Ishikawa (cell line): ENCODE results near the gene SFN.

ENCODE experiments used
- CEBPB ChIP-seq: IDR thresholded peaks from 2 replicates; pipeline ENCODE4 v1.6.1; 2012
- CREB1 ChIP-seq: IDR thresholded peaks from 2 replicates; pipeline ENCODE4 v1.6.1; 2012; ENCODE audit warnings: low read depth
- EGR1 ChIP-seq: IDR thresholded peaks from 2 replicates; pipeline ENCODE4 v1.6.1; 2012
- EP300 ChIP-seq: IDR thresholded peaks from 2 replicates; pipeline ENCODE4 v1.6.1; 2012; ENCODE audit warnings: borderline replicate concordance
- FOXM1 ChIP-seq: IDR thresholded peaks from 2 replicates; pipeline ENCODE4 v1.6.1; 2012; ENCODE audit warnings: low read depth, borderline replicate concordance
- NFIC ChIP-seq: IDR thresholded peaks from 2 replicates; pipeline ENCODE4 v1.6.1; 2012
- RAD21 ChIP-seq: IDR thresholded peaks from 2 replicates; pipeline ENCODE4 v1.6.1; 2012; ENCODE audit warnings: low read depth
- TAF1 ChIP-seq: IDR thresholded peaks from 2 replicates; pipeline ENCODE4 v1.6.1; 2012; ENCODE audit warnings: low read depth, mild to moderate bottlenecking
- TCF12 ChIP-seq: IDR thresholded peaks from 2 replicates; pipeline ENCODE4 v1.6.1; 2012; ENCODE audit warnings: low read depth
- TEAD4 ChIP-seq: IDR thresholded peaks from 2 replicates; pipeline ENCODE4 v1.6.1; 2012
- YY1 ChIP-seq: IDR thresholded peaks from 2 replicates; pipeline ENCODE4 v1.6.1; 2012; ENCODE audit warnings: low read depth
- ZBTB7A ChIP-seq: IDR thresholded peaks from 2 replicates; pipeline ENCODE4 v1.6.1; 2012; ENCODE audit warnings: low read depth
- TF ChIP-seq, protein P1 (sequence below): IDR thresholded peaks from 2 replicates; pipeline ENCODE4 v1.6.1; 2012
- TF ChIP-seq, protein P2 (sequence below): IDR thresholded peaks from 2 replicates; pipeline ENCODE4 v1.6.1; 2012; ENCODE audit warnings: low read depth, mild to moderate bottlenecking
- TF ChIP-seq, protein P3 (sequence below): IDR thresholded peaks from 2 replicates; pipeline ENCODE4 v1.6.1; 2012

SFN gene

DNA sequence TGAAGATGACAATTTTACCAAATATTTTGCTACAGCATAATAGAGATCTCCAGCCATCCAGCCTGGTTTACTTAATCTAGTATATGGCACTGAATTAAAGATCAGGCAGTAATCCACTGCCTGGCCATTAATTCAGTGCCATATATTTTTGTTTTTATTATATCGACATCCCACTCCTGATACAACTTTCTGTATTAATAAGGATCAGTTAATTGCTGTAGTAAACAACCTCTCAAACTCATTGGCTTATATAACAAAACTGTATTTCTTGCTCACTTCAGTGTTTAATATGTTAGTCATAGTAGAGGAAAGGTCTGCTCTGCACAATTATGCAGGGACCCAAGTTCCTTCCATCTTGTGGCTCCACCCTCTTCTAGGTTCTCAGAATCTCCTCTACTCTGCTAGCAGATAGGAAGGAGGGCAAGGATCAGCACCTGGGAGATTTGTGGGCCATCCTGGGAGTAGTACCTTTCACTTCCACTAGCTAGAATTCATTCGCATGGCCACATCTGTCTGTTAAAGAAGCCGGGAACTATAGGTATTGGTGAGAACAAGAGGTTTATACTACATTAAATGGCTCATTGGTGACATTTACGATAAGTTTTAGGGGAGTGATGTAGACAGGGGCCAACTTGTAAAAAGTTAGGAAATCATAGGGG lies 40.1 kb upstream of the SFN start:
- no peak for TF ChIP-seq TEAD4
- no peak for TF ChIP-seq EP300
- TF ChIP-seq CREB1 = no peak
- TF ChIP-seq, protein P1, sequence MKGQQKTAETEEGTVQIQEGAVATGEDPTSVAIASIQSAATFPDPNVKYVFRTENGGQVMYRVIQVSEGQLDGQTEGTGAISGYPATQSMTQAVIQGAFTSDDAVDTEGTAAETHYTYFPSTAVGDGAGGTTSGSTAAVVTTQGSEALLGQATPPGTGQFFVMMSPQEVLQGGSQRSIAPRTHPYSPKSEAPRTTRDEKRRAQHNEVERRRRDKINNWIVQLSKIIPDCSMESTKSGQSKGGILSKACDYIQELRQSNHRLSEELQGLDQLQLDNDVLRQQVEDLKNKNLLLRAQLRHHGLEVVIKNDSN = no peak
- TF ChIP-seq, protein P2, sequence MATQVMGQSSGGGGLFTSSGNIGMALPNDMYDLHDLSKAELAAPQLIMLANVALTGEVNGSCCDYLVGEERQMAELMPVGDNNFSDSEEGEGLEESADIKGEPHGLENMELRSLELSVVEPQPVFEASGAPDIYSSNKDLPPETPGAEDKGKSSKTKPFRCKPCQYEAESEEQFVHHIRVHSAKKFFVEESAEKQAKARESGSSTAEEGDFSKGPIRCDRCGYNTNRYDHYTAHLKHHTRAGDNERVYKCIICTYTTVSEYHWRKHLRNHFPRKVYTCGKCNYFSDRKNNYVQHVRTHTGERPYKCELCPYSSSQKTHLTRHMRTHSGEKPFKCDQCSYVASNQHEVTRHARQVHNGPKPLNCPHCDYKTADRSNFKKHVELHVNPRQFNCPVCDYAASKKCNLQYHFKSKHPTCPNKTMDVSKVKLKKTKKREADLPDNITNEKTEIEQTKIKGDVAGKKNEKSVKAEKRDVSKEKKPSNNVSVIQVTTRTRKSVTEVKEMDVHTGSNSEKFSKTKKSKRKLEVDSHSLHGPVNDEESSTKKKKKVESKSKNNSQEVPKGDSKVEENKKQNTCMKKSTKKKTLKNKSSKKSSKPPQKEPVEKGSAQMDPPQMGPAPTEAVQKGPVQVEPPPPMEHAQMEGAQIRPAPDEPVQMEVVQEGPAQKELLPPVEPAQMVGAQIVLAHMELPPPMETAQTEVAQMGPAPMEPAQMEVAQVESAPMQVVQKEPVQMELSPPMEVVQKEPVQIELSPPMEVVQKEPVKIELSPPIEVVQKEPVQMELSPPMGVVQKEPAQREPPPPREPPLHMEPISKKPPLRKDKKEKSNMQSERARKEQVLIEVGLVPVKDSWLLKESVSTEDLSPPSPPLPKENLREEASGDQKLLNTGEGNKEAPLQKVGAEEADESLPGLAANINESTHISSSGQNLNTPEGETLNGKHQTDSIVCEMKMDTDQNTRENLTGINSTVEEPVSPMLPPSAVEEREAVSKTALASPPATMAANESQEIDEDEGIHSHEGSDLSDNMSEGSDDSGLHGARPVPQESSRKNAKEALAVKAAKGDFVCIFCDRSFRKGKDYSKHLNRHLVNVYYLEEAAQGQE = no peak
- no peak for TF ChIP-seq FOXM1
- no peak for TF ChIP-seq RAD21
- TF ChIP-seq YY1 = no peak
- TF ChIP-seq CEBPB = no peak
- TF ChIP-seq, protein P3, sequence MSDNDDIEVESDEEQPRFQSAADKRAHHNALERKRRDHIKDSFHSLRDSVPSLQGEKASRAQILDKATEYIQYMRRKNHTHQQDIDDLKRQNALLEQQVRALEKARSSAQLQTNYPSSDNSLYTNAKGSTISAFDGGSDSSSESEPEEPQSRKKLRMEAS = no peak
- TF ChIP-seq TCF12 = no peak
- no peak for TF ChIP-seq EGR1
- no peak for TF ChIP-seq ZBTB7A
- TF ChIP-seq TAF1 = no peak
- no peak for TF ChIP-seq NFIC

DNA sequence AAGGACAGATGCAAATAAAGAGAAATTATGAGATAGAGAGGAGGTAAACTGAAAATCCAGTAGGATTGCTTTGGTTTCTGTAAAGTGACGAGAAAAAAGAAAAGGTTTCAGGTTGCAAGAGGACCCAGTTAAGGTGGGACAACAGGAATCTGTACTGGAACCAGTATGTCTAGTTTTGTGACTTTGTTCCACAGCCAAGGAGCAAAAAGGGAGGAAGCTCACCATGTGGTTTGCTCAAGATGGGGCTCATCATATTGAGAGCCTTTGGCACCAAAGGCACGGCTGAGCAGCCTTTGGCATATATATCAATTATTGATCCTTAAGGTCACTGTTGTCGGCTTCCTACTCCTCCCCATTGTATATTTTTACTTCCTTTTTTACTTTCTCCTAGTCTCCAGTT lies 38.2 kb upstream of the SFN start:
- TF ChIP-seq CEBPB = no peak
- TF ChIP-seq TCF12 = peak; percentile 42; the same call in 1 of the 2 replicates
- TF ChIP-seq, protein P1 = peak; percentile 45
- TF ChIP-seq EP300 = peak; percentile 51; the same call in 1 of the 2 replicates
- TF ChIP-seq, protein P3 = peak; percentile 83
- peak; percentile 50 for TF ChIP-seq TEAD4
- peak; percentile 56; the same call in 1 of the 2 replicates for TF ChIP-seq YY1
- no peak for TF ChIP-seq FOXM1
- TF ChIP-seq ZBTB7A = no peak
- TF ChIP-seq NFIC = peak; percentile 76
- TF ChIP-seq RAD21 = no peak; the same call in 1 of the 2 replicates
- no peak for TF ChIP-seq EGR1
- TF ChIP-seq CREB1 = no peak
- TF ChIP-seq TAF1 = no peak
- TF ChIP-seq, protein P2 = no peak

DNA sequence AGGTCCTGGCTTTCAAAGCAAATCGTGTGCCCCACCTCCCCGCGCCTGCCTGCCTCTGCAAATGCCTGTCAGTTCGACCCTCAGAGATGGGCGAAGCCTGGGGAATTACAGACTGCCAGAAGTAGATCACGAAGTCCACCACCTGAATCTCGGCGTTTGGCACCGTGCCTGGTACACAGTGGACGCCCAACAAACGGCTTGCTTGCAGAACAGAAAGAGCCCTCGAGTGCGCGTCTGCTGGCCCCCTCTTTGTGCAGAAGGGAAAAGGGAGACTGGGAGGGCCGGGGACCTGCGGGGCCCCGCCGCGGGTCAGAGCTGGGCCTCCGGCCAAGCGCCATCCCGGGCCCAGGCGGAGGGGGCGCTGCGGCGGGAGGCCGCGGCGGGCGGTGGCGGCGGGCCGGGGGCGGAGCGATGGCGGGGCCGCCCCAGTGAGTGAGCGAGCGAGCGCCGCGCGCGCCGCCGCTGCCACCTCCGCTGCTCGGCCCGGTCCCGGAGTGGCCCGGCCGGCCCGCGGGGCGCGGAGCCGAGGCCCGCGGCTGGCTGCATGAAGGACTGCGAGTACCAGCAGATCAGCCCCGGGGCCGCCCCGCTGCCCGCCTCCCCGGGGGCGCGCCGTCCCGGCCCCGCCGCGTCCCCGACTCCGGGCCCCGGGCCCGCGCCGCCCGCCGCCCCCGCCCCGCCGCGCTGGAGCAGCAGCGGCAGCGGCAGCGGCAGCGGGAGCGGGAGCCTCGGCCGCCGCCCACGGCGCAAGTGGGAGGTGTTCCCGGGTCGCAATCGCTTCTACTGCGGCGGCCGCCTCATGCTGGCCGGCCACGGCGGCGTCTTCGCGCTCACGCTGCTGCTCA lies 36.5 kb upstream of the SFN start, which contains the start of gene ZDHHC18:
Gene ZDHHC18, plus strand, starts transcription at position 428 of the 845 bp plus-strand sequence. Its CDS starts 117 bp downstream, at position 545.
- TF ChIP-seq EP300 (no peak), NFIC (peak; percentile 84), TCF12 (peak; percentile 19; the same call in 1 of the 2 replicates), ZBTB7A (peak; percentile 52), TEAD4 (no peak), EGR1 (0 out of 2 replicates have a peak, but pooled peaks have one; percentile 15)

DNA sequence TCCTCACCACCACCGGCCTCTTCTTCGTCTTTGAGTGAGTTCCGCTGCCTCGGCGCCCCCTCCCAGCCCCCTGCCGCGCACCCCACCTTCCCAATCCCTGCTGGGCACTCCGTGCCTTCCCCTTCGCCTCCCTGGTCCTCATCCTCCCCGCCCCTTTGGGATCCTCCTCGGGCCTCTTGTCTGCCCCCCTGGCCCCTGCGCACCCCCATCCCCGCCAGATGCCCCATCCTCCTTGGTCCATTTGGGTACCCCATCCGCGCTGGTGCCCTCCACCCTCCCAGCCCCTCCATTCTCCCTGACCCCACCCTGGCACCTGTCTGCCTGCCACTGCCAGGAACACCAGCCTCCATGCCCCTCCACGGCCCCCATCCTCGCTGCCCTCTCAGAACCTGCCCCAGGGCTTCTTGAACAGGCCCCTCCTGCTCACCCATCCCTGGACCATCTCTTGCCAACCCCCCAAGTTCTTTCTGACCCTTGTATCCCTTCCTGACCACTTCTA lies 35.8 kb upstream of the SFN start:
- TF ChIP-seq ZBTB7A = no peak
- no peak for TF ChIP-seq TEAD4
- no peak for TF ChIP-seq TAF1
- TF ChIP-seq TCF12 = no peak
- TF ChIP-seq, protein P1 = no peak
- TF ChIP-seq CREB1 = no peak
- no peak for TF ChIP-seq RAD21
- TF ChIP-seq, protein P3 = no peak
